ENCODE measurements around the gene SLK. TPM values are rescaled to one million over a fixed set of nuclear protein-coding genes. Genes with fewer than 3 reads are reported as not detected.
A peak's percentile ranks its signal among the peaks of the same experiment; 100 is the strongest.

SLK gene
- polyA plus RNA-seq, 2 of the 4 experiments (the other 2 are of a cell fraction), result 23.3 to 29.2 TPM

- no peak for DNase-seq (ENCODE audit: low read depth in 1 of 2, low spot score in 1 of 2)
- ATAC-seq, result 0 out of 6 replicates have a peak, but pooled peaks of 1 of the 2 experiments have one; percentile 41
- H3K4me1 ChIP-seq, result no peaks in the 10 kb centered on the region
- peak; percentile 70 for FAIRE-seq
- 53% methylated on average over 2 of the region's 2 CpGs for WGBS (ENCODE audit: missing lambda C conversion rate)
- ChIA-PET POLR2A (interaction anchor here (0.7 kb wide), 1 partner anchor 24 kb away, joined by 4 read pairs; no protein-coding TSS in a partner anchor), CTCF (interaction anchor here (1.0 to 1.1 kb wide), 2 partner anchors 39 to 42 kb away, joined by 4 to 6 read pairs; no protein-coding TSS in a partner anchor)
- H3K4me2 ChIP-seq, result no peak overlapping the region
- no peak overlapping the region for H3K4me3 ChIP-seq
- H3K9me3 ChIP-seq, result no peaks in the 10 kb centered on the region
- H3K27ac ChIP-seq, result no peak overlapping the region
- TF ChIP-seq, protein P1, sequence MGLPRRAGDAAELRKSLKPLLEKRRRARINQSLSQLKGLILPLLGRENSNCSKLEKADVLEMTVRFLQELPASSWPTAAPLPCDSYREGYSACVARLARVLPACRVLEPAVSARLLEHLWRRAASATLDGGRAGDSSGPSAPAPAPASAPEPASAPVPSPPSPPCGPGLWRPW (IDR thresholded peaks at IDR 0.05), result no peak
- no peak for TF ChIP-seq MAFK (IDR thresholded peaks at IDR 0.05; ENCODE audit: partially characterized antibody)
Measured at GRCh38 chr10:103926722-103927319, 40.1 kb upstream of the SLK start.

GRCh38 chr10:103928784-103929183 is 38.2 kb upstream of the SLK start:
- ChIA-PET POLR2A (no interaction called here), CTCF (no interaction called here)
- DNase-seq (ENCODE audit: low read depth in 1 of 2, low spot score in 1 of 2), result no peak
- no peak for TF ChIP-seq RCOR1 (IDR thresholded peaks at IDR 0.05; ENCODE audit: low read depth, low read length)
- TF ChIP-seq NFE2L2 (conservative IDR thresholded peaks at IDR 0.05; ENCODE audit: low read length), result no peak
- no peak for TF ChIP-seq KDM5A (IDR thresholded peaks at IDR 0.05)
- no peak for TF ChIP-seq CBX2 (IDR thresholded peaks at IDR 0.05; ENCODE audit: borderline replicate concordance, low read depth)
- TF ChIP-seq FOSL2 (IDR thresholded peaks at IDR 0.05), result no peak
- no peak for TF ChIP-seq FOSL2 (CRISPR knock-in tag; IDR thresholded peaks at IDR 0.05)
- TF ChIP-seq NR3C1 (IDR thresholded peaks at IDR 0.05), result no peak
- TF ChIP-seq MAZ (IDR thresholded peaks at IDR 0.05; ENCODE audit: borderline replicate concordance, low read depth, low read length), result no peak
- no peak for TF ChIP-seq HOXB5 (CRISPR knock-in tag; IDR thresholded peaks at IDR 0.05)
- TF ChIP-seq MYC (IDR thresholded peaks at IDR 0.05; ENCODE audit: borderline replicate concordance, low read length), result no peak
- TF ChIP-seq ZC3H11A (IDR thresholded peaks at IDR 0.05), result no peak
- TF ChIP-seq, protein P1 (IDR thresholded peaks at IDR 0.05), result no peak
- Histone ChIP-seq H3K4me1 (no peaks in the 10 kb centered on the region), H3K4me3 (no peak overlapping the region), H3K27ac (no peak overlapping the region), H3K4me2 (no peak overlapping the region), H3K9me3 (no peaks in the 10 kb centered on the region)
- no peak for ATAC-seq
- 88% methylated on average over 6 of the region's 6 CpGs for WGBS (ENCODE audit: missing lambda C conversion rate)
- FAIRE-seq, result no peak

DNA sequence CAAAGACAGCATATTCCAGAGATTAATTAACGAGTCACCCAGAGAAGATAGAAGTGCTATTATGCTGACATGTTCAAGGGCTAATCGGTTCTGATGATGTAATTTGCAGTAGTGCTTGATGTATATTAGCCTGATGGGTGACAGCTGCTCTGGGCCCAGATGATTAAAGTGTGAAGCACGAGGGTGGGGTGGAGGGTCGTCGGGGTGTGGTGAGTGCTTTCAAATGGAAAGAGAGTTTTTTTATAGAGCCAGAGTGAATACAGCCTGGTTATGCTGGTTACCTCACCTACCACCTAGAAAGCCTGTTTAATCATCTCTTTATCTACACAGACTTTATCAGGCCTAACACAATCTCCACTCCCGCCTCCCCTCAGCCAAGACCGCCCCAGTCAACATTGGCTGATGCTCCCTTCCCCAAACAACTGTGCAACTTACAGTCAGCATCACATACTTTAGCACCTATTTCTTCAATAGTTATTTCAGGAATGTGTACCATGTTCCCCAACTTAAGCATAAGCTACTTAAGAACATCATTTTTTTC is 37.5 kb upstream of the SLK start:
- no peaks in the 10 kb centered on the region for H3K4me1 ChIP-seq
- ChIA-PET CTCF (no interaction called here), POLR2A (no interaction called here)
- 51% methylated on average over 7 of the region's 7 CpGs for WGBS (ENCODE audit: missing lambda C conversion rate)
- H3K4me3 ChIP-seq, result no peak overlapping the region
- H3K4me2 ChIP-seq, result no peak overlapping the region
- no peaks in the 10 kb centered on the region for H3K9me3 ChIP-seq
- DNase-seq (ENCODE audit: low read depth in 1 of 2, low spot score in 1 of 2) (no peak), FAIRE-seq (no peak), ATAC-seq (no peak)
- no peak for TF ChIP-seq ESRRA (IDR thresholded peaks at IDR 0.05; ENCODE audit: borderline replicate concordance, low read length)
- TF ChIP-seq BHLHE40 (IDR thresholded peaks at IDR 0.05; ENCODE audit: low read depth, low read length), result no peak
- TF ChIP-seq RAD21 (conservative IDR thresholded peaks at IDR 0.05 in 1 of 2, IDR thresholded peaks at IDR 0.05 in 1 of 2), result no peak
- TF ChIP-seq CEBPB (IDR thresholded peaks at IDR 0.05), result no peak
- no peak for TF ChIP-seq FOSL2 (IDR thresholded peaks at IDR 0.05)
- TF ChIP-seq FOSL2 (CRISPR knock-in tag; IDR thresholded peaks at IDR 0.05), result no peak
- no peak for TF ChIP-seq ATOH8 (CRISPR knock-in tag; IDR thresholded peaks at IDR 0.05; ENCODE audit: low read depth)
- no peak for TF ChIP-seq ZSCAN20 (CRISPR knock-in tag; IDR thresholded peaks at IDR 0.05)
- TF ChIP-seq RCOR1 (IDR thresholded peaks at IDR 0.05; ENCODE audit: low read depth, low read length), result no peak
- TF ChIP-seq RARB (CRISPR knock-in tag; IDR thresholded peaks at IDR 0.05), result no peak
- TF ChIP-seq RFX5 (IDR thresholded peaks at IDR 0.05), result no peak
- H3K27ac ChIP-seq, result no peak overlapping the region

Measured in A549 (cell line).